H1 (cell line): ENCODE measurements around the gene RNF31. TPM values are rescaled to one million over a fixed set of nuclear protein-coding genes. Genes with fewer than 3 reads are reported as not detected.

Source experiments
- CBX8 ChIP-seq: fragments of 300-800, 300-1000 bp; sonication (generic); IDR thresholded peaks from 2 replicates; pipeline ENCODE4 v1.7.1; 2016; ENCODE audit warnings: low read depth, low read length, borderline replicate concordance
- KDM1A ChIP-seq: fragments of 200-600, 300-600 bp; sonication (generic); IDR thresholded peaks from 2 replicates; pipeline ENCODE4 v1.7.1; 2016; ENCODE audit warnings: mild to moderate bottlenecking, low read length, borderline replicate concordance
- KDM4A ChIP-seq: IDR thresholded peaks from one replicate; pipeline ENCODE4 v1.7.1; 2012; ENCODE audit warnings: low read depth, mild to moderate bottlenecking, moderate library complexity, low read length, inconsistent platforms; ENCODE audit not compliant: severe bottlenecking
- MAX ChIP-seq: IDR thresholded peaks from 2 replicates; pipeline ENCODE4 v1.6.1; 2012; ENCODE audit warnings: inconsistent platforms
- POLR2A ChIP-seq, 2 experiments: IDR thresholded peaks; 1 replicate in 1 of 2; 2 replicates in 1 of 2; pipeline ENCODE4 v1.6.1; 2011; ENCODE audit warnings: low read depth in 2 of 2, low read length in 2 of 2, mild to moderate bottlenecking in 2 of 2; ENCODE audit errors: control extremely low read depth in 1 of 2
- POLR2AphosphoS5 ChIP-seq: IDR thresholded peaks from 2 replicates; pipeline ENCODE4 v1.6.1; 2011; ENCODE audit warnings: low read depth, low read length
- SAP30 ChIP-seq: fragments of 300-600 bp; sonication (generic); IDR thresholded peaks from 2 replicates; pipeline ENCODE4 v1.7.1; 2012; ENCODE audit warnings: low read length, moderate library complexity, mild to moderate bottlenecking, inconsistent platforms; ENCODE audit not compliant: insufficient read depth, insufficient replicate concordance
- SIN3A ChIP-seq, 2 experiments: IDR thresholded peaks in 1 of 2; conservative IDR thresholded peaks in 1 of 2; 2 replicates each; pipeline ENCODE4 v1.6.1; 2011 to 2012; ENCODE audit warnings: low read length in 2 of 2, improper control_type of control experiment in 1 of 2, low read depth in 1 of 2, mild to moderate bottlenecking in 1 of 2
- ZNF274 ChIP-seq: IDR thresholded peaks from 2 replicates; pipeline ENCODE4 v1.7.0; 2012; ENCODE audit warnings: low read length, borderline replicate concordance; ENCODE audit errors: extremely low read depth
- polyA plus RNA-seq, 7 experiments: library from polyadenylated mRNA; depleted of rRNA in 3 of 7; stranded (reverse) in 5 of 7; unstranded in 2 of 7; fragments of >200 nt in 5 of 7; fragments of 200-250 nt in 2 of 7; gene quantifications; 1 replicate in 5 of 7; 2 replicates in 1 of 7; 4 replicates in 1 of 7; pipeline versions ENCODE4 v1.2.1 to v1.2.3, GENCODE V29; 2011 to 2013; ENCODE audit warnings: missing spikeins in 2 of 7, mixed read lengths in 2 of 7
- total RNA-seq: library from RNA; stranded (reverse); fragmentation: NEBNext Ultra II Directional; extraction: Animal tissue kit (Norgen Biotek cat#: 25700); gene quantifications from 2 replicates; pipeline ENCODE4 v1.2.1, GENCODE V29; 2021
- TF ChIP-seq, protein P1 (sequence below): fragments of 300-600 bp; sonication (generic); IDR thresholded peaks from 2 replicates; pipeline ENCODE4 v1.7.1; 2012; ENCODE audit warnings: low read length, moderate library complexity, mild to moderate bottlenecking, inconsistent platforms; ENCODE audit not compliant: insufficient replicate concordance

The RNF31 gene
- total and polyA plus RNA-seq, 2 of the 8 experiments (the other 6 are each of a cell fraction or from before 2014, with no cell fraction given): 17.5 to 72.0 TPM

DNA sequence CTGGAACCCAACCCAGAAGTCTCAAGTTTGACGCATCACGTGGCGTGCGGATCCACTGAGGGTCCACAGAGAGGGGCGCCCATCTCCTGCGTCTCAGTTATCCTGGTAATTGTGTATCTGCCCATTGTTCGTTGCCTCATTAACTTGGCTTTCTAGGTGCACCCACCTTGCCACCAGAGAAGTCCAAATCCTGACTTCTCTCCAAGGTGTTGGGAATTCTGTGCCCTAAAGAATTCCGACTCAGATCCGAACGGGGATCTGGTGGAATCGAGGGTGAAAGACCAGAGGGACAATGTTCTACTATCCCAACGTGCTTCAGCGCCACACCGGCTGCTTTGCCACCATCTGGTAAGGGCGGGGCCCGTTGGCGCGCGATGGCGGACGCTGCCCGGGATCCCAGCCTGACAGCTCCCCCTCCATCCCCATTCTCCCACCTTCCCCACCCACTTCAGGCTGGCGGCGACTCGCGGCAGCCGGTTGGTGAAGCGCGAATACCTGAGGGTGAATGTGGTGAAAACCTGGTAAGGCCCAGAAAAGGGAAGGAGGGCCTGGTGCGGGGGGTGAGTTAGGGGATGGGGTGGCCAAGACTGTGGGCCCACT is 25.1 kb downstream of the RNF31 start (continued):
- TF ChIP-seq, protein P1, sequence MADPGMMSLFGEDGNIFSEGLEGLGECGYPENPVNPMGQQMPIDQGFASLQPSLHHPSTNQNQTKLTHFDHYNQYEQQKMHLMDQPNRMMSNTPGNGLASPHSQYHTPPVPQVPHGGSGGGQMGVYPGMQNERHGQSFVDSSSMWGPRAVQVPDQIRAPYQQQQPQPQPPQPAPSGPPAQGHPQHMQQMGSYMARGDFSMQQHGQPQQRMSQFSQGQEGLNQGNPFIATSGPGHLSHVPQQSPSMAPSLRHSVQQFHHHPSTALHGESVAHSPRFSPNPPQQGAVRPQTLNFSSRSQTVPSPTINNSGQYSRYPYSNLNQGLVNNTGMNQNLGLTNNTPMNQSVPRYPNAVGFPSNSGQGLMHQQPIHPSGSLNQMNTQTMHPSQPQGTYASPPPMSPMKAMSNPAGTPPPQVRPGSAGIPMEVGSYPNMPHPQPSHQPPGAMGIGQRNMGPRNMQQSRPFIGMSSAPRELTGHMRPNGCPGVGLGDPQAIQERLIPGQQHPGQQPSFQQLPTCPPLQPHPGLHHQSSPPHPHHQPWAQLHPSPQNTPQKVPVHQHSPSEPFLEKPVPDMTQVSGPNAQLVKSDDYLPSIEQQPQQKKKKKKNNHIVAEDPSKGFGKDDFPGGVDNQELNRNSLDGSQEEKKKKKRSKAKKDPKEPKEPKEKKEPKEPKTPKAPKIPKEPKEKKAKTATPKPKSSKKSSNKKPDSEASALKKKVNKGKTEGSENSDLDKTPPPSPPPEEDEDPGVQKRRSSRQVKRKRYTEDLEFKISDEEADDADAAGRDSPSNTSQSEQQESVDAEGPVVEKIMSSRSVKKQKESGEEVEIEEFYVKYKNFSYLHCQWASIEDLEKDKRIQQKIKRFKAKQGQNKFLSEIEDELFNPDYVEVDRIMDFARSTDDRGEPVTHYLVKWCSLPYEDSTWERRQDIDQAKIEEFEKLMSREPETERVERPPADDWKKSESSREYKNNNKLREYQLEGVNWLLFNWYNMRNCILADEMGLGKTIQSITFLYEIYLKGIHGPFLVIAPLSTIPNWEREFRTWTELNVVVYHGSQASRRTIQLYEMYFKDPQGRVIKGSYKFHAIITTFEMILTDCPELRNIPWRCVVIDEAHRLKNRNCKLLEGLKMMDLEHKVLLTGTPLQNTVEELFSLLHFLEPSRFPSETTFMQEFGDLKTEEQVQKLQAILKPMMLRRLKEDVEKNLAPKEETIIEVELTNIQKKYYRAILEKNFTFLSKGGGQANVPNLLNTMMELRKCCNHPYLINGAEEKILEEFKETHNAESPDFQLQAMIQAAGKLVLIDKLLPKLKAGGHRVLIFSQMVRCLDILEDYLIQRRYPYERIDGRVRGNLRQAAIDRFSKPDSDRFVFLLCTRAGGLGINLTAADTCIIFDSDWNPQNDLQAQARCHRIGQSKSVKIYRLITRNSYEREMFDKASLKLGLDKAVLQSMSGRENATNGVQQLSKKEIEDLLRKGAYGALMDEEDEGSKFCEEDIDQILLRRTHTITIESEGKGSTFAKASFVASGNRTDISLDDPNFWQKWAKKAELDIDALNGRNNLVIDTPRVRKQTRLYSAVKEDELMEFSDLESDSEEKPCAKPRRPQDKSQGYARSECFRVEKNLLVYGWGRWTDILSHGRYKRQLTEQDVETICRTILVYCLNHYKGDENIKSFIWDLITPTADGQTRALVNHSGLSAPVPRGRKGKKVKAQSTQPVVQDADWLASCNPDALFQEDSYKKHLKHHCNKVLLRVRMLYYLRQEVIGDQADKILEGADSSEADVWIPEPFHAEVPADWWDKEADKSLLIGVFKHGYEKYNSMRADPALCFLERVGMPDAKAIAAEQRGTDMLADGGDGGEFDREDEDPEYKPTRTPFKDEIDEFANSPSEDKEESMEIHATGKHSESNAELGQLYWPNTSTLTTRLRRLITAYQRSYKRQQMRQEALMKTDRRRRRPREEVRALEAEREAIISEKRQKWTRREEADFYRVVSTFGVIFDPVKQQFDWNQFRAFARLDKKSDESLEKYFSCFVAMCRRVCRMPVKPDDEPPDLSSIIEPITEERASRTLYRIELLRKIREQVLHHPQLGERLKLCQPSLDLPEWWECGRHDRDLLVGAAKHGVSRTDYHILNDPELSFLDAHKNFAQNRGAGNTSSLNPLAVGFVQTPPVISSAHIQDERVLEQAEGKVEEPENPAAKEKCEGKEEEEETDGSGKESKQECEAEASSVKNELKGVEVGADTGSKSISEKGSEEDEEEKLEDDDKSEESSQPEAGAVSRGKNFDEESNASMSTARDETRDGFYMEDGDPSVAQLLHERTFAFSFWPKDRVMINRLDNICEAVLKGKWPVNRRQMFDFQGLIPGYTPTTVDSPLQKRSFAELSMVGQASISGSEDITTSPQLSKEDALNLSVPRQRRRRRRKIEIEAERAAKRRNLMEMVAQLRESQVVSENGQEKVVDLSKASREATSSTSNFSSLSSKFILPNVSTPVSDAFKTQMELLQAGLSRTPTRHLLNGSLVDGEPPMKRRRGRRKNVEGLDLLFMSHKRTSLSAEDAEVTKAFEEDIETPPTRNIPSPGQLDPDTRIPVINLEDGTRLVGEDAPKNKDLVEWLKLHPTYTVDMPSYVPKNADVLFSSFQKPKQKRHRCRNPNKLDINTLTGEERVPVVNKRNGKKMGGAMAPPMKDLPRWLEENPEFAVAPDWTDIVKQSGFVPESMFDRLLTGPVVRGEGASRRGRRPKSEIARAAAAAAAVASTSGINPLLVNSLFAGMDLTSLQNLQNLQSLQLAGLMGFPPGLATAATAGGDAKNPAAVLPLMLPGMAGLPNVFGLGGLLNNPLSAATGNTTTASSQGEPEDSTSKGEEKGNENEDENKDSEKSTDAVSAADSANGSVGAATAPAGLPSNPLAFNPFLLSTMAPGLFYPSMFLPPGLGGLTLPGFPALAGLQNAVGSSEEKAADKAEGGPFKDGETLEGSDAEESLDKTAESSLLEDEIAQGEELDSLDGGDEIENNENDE: no peak
- TF ChIP-seq MAX (peak; percentile 68), POLR2A (IDR thresholded peaks at IDR 0.05; ENCODE audit: control extremely low read depth in 1 of 2, low read depth in 2 of 2, low read length in 2 of 2) (peak in 1 of 2 experiments; percentile 28; a peak in 1 of 3 replicates), ZNF274 (no peak), SIN3A (conservative IDR thresholded peaks at IDR 0.05 in 1 of 2, IDR thresholded peaks at IDR 0.05 in 1 of 2; ENCODE audit: low read depth in 1 of 2, low read length in 2 of 2) (peak in 1 of 2 experiments; percentile 71; a peak in 1 of 4 replicates), CBX8 (no peak), KDM4A (peak; percentile 27), SAP30 (peak; percentile 76), POLR2AphosphoS5 (no peak; the same call in 1 of the 2 replicates), KDM1A (no peak)
